CD14-positive monocyte (primary cell): ENCODE data around the gene RPL29. TPM values are rescaled to one million over a fixed set of nuclear protein-coding genes. Genes with fewer than 3 reads are reported as not detected.

Experiments
- DNase-seq, 3 donors: peaks; one replicate each; pipeline ENCODE4 v3.0.0-alpha.2; 2011 to 2022
- H2AFZ ChIP-seq: 2 replicates; pipeline ENCODE4 v1.6.0; 2012; ENCODE audit warnings: mild to moderate bottlenecking, low read depth, low read length, inconsistent platforms; ENCODE audit not compliant: insufficient read depth, poor library complexity, severe bottlenecking
- H3K27ac ChIP-seq, 2 donors: 1 replicate in 1 of 2; 2 replicates in 1 of 2; pipeline ENCODE4 v1.5.1; 2012 to 2013; ENCODE audit warnings: low read length in 2 of 2, control low read depth in 1 of 2, inconsistent platforms in 1 of 2, low read depth in 1 of 2, mild to moderate bottlenecking in 1 of 2
- H3K27me3 ChIP-seq, 2 donors: one replicate each; pipeline versions ENCODE4 v1.6.0 to v1.6.1; 2011 to 2013; ENCODE audit warnings: low read length in 2 of 2; ENCODE audit not compliant: control insufficient read depth in 2 of 2, insufficient read depth in 2 of 2
- H3K36me3 ChIP-seq, 2 donors: replicated peaks in 1 of 2; 1 replicate in 1 of 2; 2 replicates in 1 of 2; pipeline versions ENCODE4 v1.5.1 to v1.6.1; 2012 to 2013; ENCODE audit warnings: low read length in 2 of 2, control low read depth in 1 of 2, inconsistent platforms in 1 of 2, mild to moderate bottlenecking in 1 of 2; ENCODE audit not compliant: insufficient read depth in 2 of 2, control insufficient read depth in 1 of 2
- H3K4me1 ChIP-seq, 2 donors: 1 replicate in 1 of 2; 2 replicates in 1 of 2; pipeline versions ENCODE4 v1.5.1 to v1.6.1; 2012 to 2013; ENCODE audit warnings: low read length in 2 of 2, control low read depth in 1 of 2, inconsistent platforms in 1 of 2, mild to moderate bottlenecking in 1 of 2, moderate library complexity in 1 of 2; ENCODE audit not compliant: insufficient read depth in 2 of 2, control insufficient read depth in 1 of 2
- H3K4me2 ChIP-seq: replicated peaks from 2 replicates; pipeline ENCODE3; 2012; ENCODE audit warnings: low read length, moderate library complexity, mild to moderate bottlenecking; ENCODE audit not compliant: poor library complexity, severe bottlenecking; ENCODE audit errors: extremely low read depth
- H3K4me3 ChIP-seq, 3 experiments: fragments of 200-600 bp in 1 of 3; sonication (generic) in 1 of 3; replicated peaks in 1 of 3; 1 replicate in 2 of 3; 2 replicates in 1 of 3; pipeline ENCODE4 v1.5.1; 2011 to 2013; ENCODE audit warnings: low read length in 3 of 3, mild to moderate bottlenecking in 3 of 3, control low read depth in 2 of 3, low read depth in 2 of 3, inconsistent platforms in 1 of 3, moderate library complexity in 1 of 3
- H3K79me2 ChIP-seq: 2 replicates; pipeline ENCODE4 v1.6.0; 2012; ENCODE audit warnings: mild to moderate bottlenecking, control low read depth, inconsistent platforms, low read length, moderate library complexity; ENCODE audit not compliant: insufficient read depth
- H3K9ac ChIP-seq: 2 replicates; pipeline ENCODE4 v1.6.0; 2017; ENCODE audit warnings: low read length, mild to moderate bottlenecking; ENCODE audit not compliant: insufficient read depth, poor library complexity, severe bottlenecking
- H3K9me3 ChIP-seq, 2 donors: replicated peaks in 1 of 2; 1 replicate in 1 of 2; 2 replicates in 1 of 2; pipeline versions ENCODE4 v1.5.1 to v1.6.1; 2012 to 2013; ENCODE audit warnings: low read length in 2 of 2, control low read depth in 1 of 2; ENCODE audit not compliant: control insufficient read depth in 1 of 2, insufficient read depth in 1 of 2
- H4K20me1 ChIP-seq: 2 replicates; pipeline ENCODE4 v1.6.0; 2012; ENCODE audit warnings: mild to moderate bottlenecking, low read length, control low read depth, moderate library complexity; ENCODE audit not compliant: insufficient read depth
- H3K27ac Mint-ChIP-seq, 7 donors: one replicate each; pipeline ENCODE4 v1.8.0; 2020; ENCODE audit warnings: mild to moderate bottlenecking in 7 of 7, mixed read lengths in 7 of 7, moderate library complexity in 6 of 7, inconsistent platforms in 2 of 7
- H3K27me3 Mint-ChIP-seq, 3 donors: one replicate each; pipeline ENCODE4 v1.8.0; 2021 to 2022; ENCODE audit warnings: low read depth in 3 of 3, mild to moderate bottlenecking in 3 of 3, mixed read lengths in 3 of 3, moderate library complexity in 3 of 3, inconsistent platforms in 1 of 3
- H3K36me3 Mint-ChIP-seq, 2 donors: one replicate each; pipeline ENCODE4 v1.8.0; 2020; ENCODE audit warnings: mixed read lengths in 2 of 2, inconsistent platforms in 1 of 2, mild to moderate bottlenecking in 1 of 2
- H3K4me1 Mint-ChIP-seq: one replicate; pipeline ENCODE4 v1.8.0; 2020; ENCODE audit warnings: mild to moderate bottlenecking, mixed read lengths
- H3K4me3 Mint-ChIP-seq, 2 donors: one replicate each; pipeline ENCODE4 v1.8.0; 2020; ENCODE audit warnings: mild to moderate bottlenecking in 2 of 2, mixed read lengths in 2 of 2, moderate library complexity in 1 of 2
- H3K9me3 Mint-ChIP-seq, 7 donors: one replicate each; pipeline ENCODE4 v1.8.0; 2020 to 2022; ENCODE audit warnings: mixed read lengths in 7 of 7, mild to moderate bottlenecking in 6 of 7, moderate library complexity in 6 of 7, inconsistent platforms in 2 of 7
- CTCF ChIP-seq: fragments of 200-600 bp; IDR thresholded peaks from one replicate; pipeline ENCODE4 v1.8.0; 2022; ENCODE audit warnings: antibody characterized with exemption, mild to moderate bottlenecking
- WGBS: methylation state at CpG from one replicate; pipeline ENCODE4 v1.1.5; 2013; ENCODE audit warnings: missing lambda C conversion rate; ENCODE audit not compliant: insufficient coverage; 5-methylcytosine and 5-hydroxymethylcytosine counted together
- intact Hi-C, 2 donors: fragments of 100-400 bp; cut with micrococcal nuclease; formaldehyde crosslinking; loops; one replicate each; pipeline versions ENCODE4 v1.15.0 to v1.15.1; 2023
- polyA plus RNA-seq, 3 donors: library from polyadenylated mRNA; depleted of rRNA in 1 of 3; unstranded in 2 of 3; stranded (reverse) in 1 of 3; fragments of 300-500 nt in 2 of 3; fragments of >200 nt in 1 of 3; fragmentation: Illumina TruSeq in 2 of 3; gene quantifications; 1 replicate in 2 of 3; 2 replicates in 1 of 3; pipeline ENCODE4 v1.2.3, GENCODE V29; 2012 to 2021

RPL29 gene
- polyA plus RNA-seq, 3 donors: 753 to 2,360 (median 856) TPM

- H3K4me3 ChIP-seq: no peak overlapping the region
- Mint-ChIP-seq H3K4me3 (peak overlapping the region in 1 of 2 donors; percentile 57), H3K4me1 (peaks cover 42% of the 10 kb centered on the region), H3K27me3 (peaks cover 8 to 23% (median 19%) of the 10 kb centered on the region in 3 donors), H3K36me3 (no peaks in the 10 kb centered on the region), H3K27ac (peak overlapping the region in 1 of 7 donors; percentile 13), H3K9me3 (peaks cover 0 to 5% (median 0%) of the 10 kb centered on the region in 7 donors)
- H2AFZ ChIP-seq: no peak overlapping the region
- no peaks in the 10 kb centered on the region for H3K79me2 ChIP-seq
- no peak for DNase-seq
- no peak for TF ChIP-seq CTCF
- H3K9me3 ChIP-seq: no peaks in the 10 kb centered on the region
- peaks cover 2 to 16% of the 10 kb centered on the region in 2 donors for H3K27me3 ChIP-seq
- no peak overlapping the region for H3K27ac ChIP-seq
- no peaks in the 10 kb centered on the region for H3K36me3 ChIP-seq
- 100% methylated on average over 1 of the region's 1 CpG for WGBS
- H3K4me1 ChIP-seq: peaks cover 45 to 51% of the 10 kb centered on the region in 2 donors
- intact Hi-C loops: no loop called here
- no peak overlapping the region for H3K9ac ChIP-seq
- H4K20me1 ChIP-seq: no peaks in the 10 kb centered on the region
- H3K4me2 ChIP-seq: no peak overlapping the region
These were observed 41.0 kb downstream of the RPL29 start for GRCh38 chr3:51954713-51955112.

- Histone ChIP-seq H3K79me2 (no peaks in the 10 kb centered on the region), H3K27me3 (peaks cover 2 to 16% of the 10 kb centered on the region in 2 donors), H3K4me1 (peaks cover 45 to 51% of the 10 kb centered on the region in 2 donors), H3K36me3 (no peaks in the 10 kb centered on the region), H4K20me1 (no peaks in the 10 kb centered on the region), H3K4me2 (no peak overlapping the region), H3K9me3 (no peaks in the 10 kb centered on the region), H3K4me3 (peak overlapping the region in 1 of 3 experiments; percentile 9), H2AFZ (no peak overlapping the region), H3K27ac (peak overlapping the region in 1 of 2 donors; percentile 36), H3K9ac (no peak overlapping the region)
- H3K27me3 Mint-ChIP-seq: peaks cover 9 to 18% (median 18%) of the 10 kb centered on the region in 3 donors
- intact Hi-C loops: no loop called here
- H3K4me1 Mint-ChIP-seq: peaks cover 42% of the 10 kb centered on the region
- peak overlapping the region; percentile 34 to 58 for H3K4me3 Mint-ChIP-seq
- H3K36me3 Mint-ChIP-seq: no peaks in the 10 kb centered on the region
- H3K9me3 Mint-ChIP-seq: peaks cover 0 to 5% (median 0%) of the 10 kb centered on the region in 7 donors
- WGBS: 34% methylated on average over 5 of the region's 6 CpGs
- H3K27ac Mint-ChIP-seq: peak overlapping the region in 6 of 7 donors; percentile 61 to 91 (median 87)
- TF ChIP-seq CTCF: no peak
- peak; percentile 49 to 76 (median 70) for DNase-seq
These were observed 41.6 kb downstream of the RPL29 start for GRCh38 chr3:51954105-51954504.
